H1 (cell line): ENCODE results near the gene PID1. TPM values are rescaled to one million over a fixed set of nuclear protein-coding genes. Genes with fewer than 3 reads are reported as not detected.

ENCODE experiments used
- CTCF ChIA-PET: fragments of 300-600 bp; sonication (Branson Sonifier 250); formaldehyde crosslinking; loops from one replicate; lab custom pipeline; 2021; ENCODE audit not compliant: partially characterized antibody; lab: Charles Lee
- POLR2A ChIA-PET: fragments of 300-600 bp; sonication (Branson Sonifier 250); formaldehyde crosslinking; loops from one replicate; lab custom pipeline; 2021; ENCODE audit warnings: inconsistent platforms; ENCODE audit not compliant: partially characterized antibody; lab: Charles Lee
- DNase-seq, 2 experiments: peaks; one replicate each; pipeline versions ENCODE4 v3.0.0 to v3.0.0-alpha.2; 2010 to 2022; ENCODE audit warnings: low spot score in 2 of 2, low read depth in 1 of 2, mixed read lengths in 1 of 2
- FAIRE-seq: peaks from 2 replicates; lab custom pipeline; 2011; peaks lifted over from hg19 to GRCh38; lab: Jason Lieb, UNC
- H2AFZ ChIP-seq: 2 replicates; pipeline ENCODE4 v1.8.1; 2012; ENCODE audit warnings: low read length, inconsistent platforms
- H2AK5ac ChIP-seq: 2 replicates; pipeline ENCODE4 v1.6.1; 2013; ENCODE audit warnings: low read depth, low read length
- H2BK120ac ChIP-seq: replicated peaks from 2 replicates; pipeline ENCODE3; 2013; ENCODE audit warnings: low read depth, low read length, inconsistent platforms
- H2BK12ac ChIP-seq: 2 replicates; pipeline ENCODE4 v1.6.1; 2013; ENCODE audit warnings: low read depth, low read length
- H2BK15ac ChIP-seq: 2 replicates; pipeline ENCODE4 v1.6.1; 2013; ENCODE audit warnings: low read length
- H2BK20ac ChIP-seq: 2 replicates; pipeline ENCODE4 v1.6.1; 2013; ENCODE audit warnings: low read length
- H2BK5ac ChIP-seq: 2 replicates; pipeline ENCODE4 v1.6.1; 2013; ENCODE audit warnings: low read depth, low read length
- H3K14ac ChIP-seq: 2 replicates; pipeline ENCODE4 v1.6.1; 2013; ENCODE audit warnings: inconsistent platforms; ENCODE audit not compliant: insufficient read length
- H3K18ac ChIP-seq: 2 replicates; pipeline ENCODE4 v1.6.1; 2013; ENCODE audit warnings: low read length; ENCODE audit errors: extremely low read depth
- H3K23ac ChIP-seq: 2 replicates; pipeline ENCODE4 v1.6.1; 2013; ENCODE audit warnings: inconsistent platforms; ENCODE audit not compliant: insufficient read length
- H3K23me2 ChIP-seq: 2 replicates; pipeline ENCODE4 v1.6.1; 2013; ENCODE audit warnings: low read depth, low read length
- H3K27ac ChIP-seq: 2 replicates; pipeline ENCODE4 v1.6.1; 2011; ENCODE audit warnings: low read depth, low read length, inconsistent platforms
- H3K27me3 ChIP-seq, 4 experiments: replicated peaks in 1 of 4; 1 replicate in 1 of 4; 2 replicates in 3 of 4; pipeline versions ENCODE4 v1.6.1 to v1.8.1; 2011 to 2013; ENCODE audit warnings: low read length in 3 of 4, mild to moderate bottlenecking in 3 of 4, inconsistent platforms in 2 of 4, mixed read lengths in 2 of 4, moderate library complexity in 1 of 4; ENCODE audit not compliant: control insufficient read depth in 3 of 4, insufficient read depth in 3 of 4; ENCODE audit errors: extremely low read depth in 1 of 4
- H3K36me3 ChIP-seq, 4 experiments: 2 replicates each; pipeline versions ENCODE4 v1.6.1 to v1.8.1; 2011 to 2013; ENCODE audit warnings: mild to moderate bottlenecking in 4 of 4, low read length in 3 of 4, moderate library complexity in 2 of 4, control low read depth in 1 of 4, inconsistent platforms in 1 of 4; ENCODE audit not compliant: insufficient read depth in 4 of 4, control insufficient read depth in 2 of 4
- H3K4ac ChIP-seq: replicated peaks from 2 replicates; pipeline ENCODE3; 2013; ENCODE audit warnings: low read length, low read depth, mixed read lengths, inconsistent platforms; ENCODE audit not compliant: insufficient read length
- H3K4me1 ChIP-seq, 4 experiments: replicated peaks in 1 of 4; 1 replicate in 1 of 4; 2 replicates in 3 of 4; pipeline versions ENCODE4 v1.6.1 to v1.8.1; 2011 to 2013; ENCODE audit warnings: low read length in 3 of 4, inconsistent platforms in 2 of 4, mixed read lengths in 1 of 4; ENCODE audit not compliant: insufficient read depth in 4 of 4, control insufficient read depth in 3 of 4
- H3K4me2 ChIP-seq, 2 experiments: 2 replicates each; pipeline versions ENCODE4 v1.6.1 to v1.8.1; 2011 to 2013; ENCODE audit warnings: low read depth in 2 of 2, low read length in 2 of 2, control low read depth in 1 of 2, inconsistent platforms in 1 of 2, mild to moderate bottlenecking in 1 of 2; ENCODE audit not compliant: insufficient read depth in 1 of 2
- H3K4me3 ChIP-seq, 4 experiments: fragments of 200-600, 300-600 bp in 1 of 4; sonication (generic), shearing (Covaris generic), sonication (Bioruptor Twin) in 1 of 4; 2 replicates each; pipeline versions ENCODE4 v1.5.1 to v1.8.1; 2011 to 2016; ENCODE audit warnings: low read length in 4 of 4, low read depth in 3 of 4, control low read depth in 2 of 4, inconsistent platforms in 2 of 4, mild to moderate bottlenecking in 2 of 4, mixed read lengths in 1 of 4, moderate library complexity in 1 of 4; ENCODE audit not compliant: insufficient read depth in 2 of 4; ENCODE audit errors: extremely low read depth in 1 of 4
- H3K56ac ChIP-seq: replicated peaks from 2 replicates; pipeline ENCODE3; 2013; ENCODE audit warnings: low read depth, mild to moderate bottlenecking, mixed read lengths, low read length, inconsistent platforms; ENCODE audit not compliant: insufficient read length
- H3K79me1 ChIP-seq: 2 replicates; pipeline ENCODE4 v1.6.1; 2013; ENCODE audit warnings: low read depth, low read length, control low read depth
- H3K79me2 ChIP-seq, 2 experiments: 2 replicates each; pipeline versions ENCODE4 v1.6.1 to v1.8.1; 2012 to 2013; ENCODE audit warnings: low read length in 2 of 2, mild to moderate bottlenecking in 2 of 2, inconsistent platforms in 1 of 2; ENCODE audit not compliant: insufficient read depth in 2 of 2, control insufficient read depth in 1 of 2
- H3K9ac ChIP-seq, 4 experiments: replicated peaks in 1 of 4; 1 replicate in 1 of 4; 2 replicates in 3 of 4; pipeline versions ENCODE4 v1.6.1 to v1.8.1; 2011 to 2013; ENCODE audit warnings: low read depth in 3 of 4, low read length in 3 of 4, control low read depth in 2 of 4, mild to moderate bottlenecking in 2 of 4, moderate library complexity in 2 of 4, inconsistent platforms in 1 of 4; ENCODE audit errors: extremely low read depth in 1 of 4
- H3K9me3 ChIP-seq, 2 experiments: 2 replicates each; pipeline versions ENCODE4 v1.6.1 to v1.8.1; 2012 to 2013; ENCODE audit warnings: mild to moderate bottlenecking in 2 of 2, moderate library complexity in 2 of 2, control low read depth in 1 of 2, inconsistent platforms in 1 of 2, low read depth in 1 of 2, low read length in 1 of 2, mixed read lengths in 1 of 2; ENCODE audit not compliant: insufficient read depth in 2 of 2
- H4K20me1 ChIP-seq, 2 experiments: replicated peaks in 1 of 2; 2 replicates each; pipeline versions ENCODE3 to v1.8.1; 2011 to 2013; ENCODE audit warnings: inconsistent platforms in 2 of 2, low read length in 2 of 2, mild to moderate bottlenecking in 1 of 2; ENCODE audit not compliant: insufficient read depth in 2 of 2, control insufficient read depth in 1 of 2
- H4K5ac ChIP-seq: 2 replicates; pipeline ENCODE4 v1.6.1; 2013; ENCODE audit warnings: low read length, low read depth, mixed read lengths, inconsistent platforms; ENCODE audit not compliant: insufficient read length
- H4K8ac ChIP-seq: 2 replicates; pipeline ENCODE4 v1.8.0; 2013; ENCODE audit warnings: mild to moderate bottlenecking, moderate library complexity, low read length, inconsistent platforms; ENCODE audit not compliant: insufficient read depth; ENCODE audit errors: extremely low read depth
- H4K91ac ChIP-seq: replicated peaks from 2 replicates; pipeline ENCODE3; 2013; ENCODE audit warnings: low read length, mixed read lengths, inconsistent platforms; ENCODE audit not compliant: insufficient read length
- ASH2L ChIP-seq: fragments of 200-600, 300-600 bp; sonication (generic); IDR thresholded peaks from one replicate; pipeline ENCODE4 v1.7.1; 2017; ENCODE audit warnings: low read length
- GTF2F1 ChIP-seq: IDR thresholded peaks from 2 replicates; pipeline ENCODE4 v1.6.1; 2012; ENCODE audit warnings: low read depth, low read length, improper control_type of control experiment, borderline replicate concordance
- RAD21 ChIP-seq, 2 experiments: IDR thresholded peaks in 1 of 2; conservative IDR thresholded peaks in 1 of 2; 2 replicates each; pipeline ENCODE4 v1.6.1; 2011; ENCODE audit warnings: low read depth in 2 of 2, low read length in 2 of 2, improper control_type of control experiment in 1 of 2, inconsistent platforms in 1 of 2, mild to moderate bottlenecking in 1 of 2, moderate library complexity in 1 of 2
- SUZ12 ChIP-seq: fragments of 200-600 bp; sonication (generic); IDR thresholded peaks from 2 replicates; pipeline ENCODE4 v1.6.1; 2012; ENCODE audit warnings: mild to moderate bottlenecking, inconsistent platforms, low read length, moderate library complexity, mixed read lengths
- TCF12 ChIP-seq: IDR thresholded peaks from 2 replicates; pipeline ENCODE4 v1.6.1; 2011; ENCODE audit warnings: low read depth, mild to moderate bottlenecking, low read length
- WGBS, 2 experiments: shearing (Covaris generic) in 1 of 2; methylation state at CpG; one replicate each; pipeline versions ENCODE4 v1.1.6 to v1.1.7; 2013 to 2015; ENCODE audit warnings: low lambda C conversion rate in 2 of 2, mixed read lengths in 2 of 2, inconsistent platforms in 1 of 2, low coverage in 1 of 2, missing lambda C conversion rate in 1 of 2; ENCODE audit not compliant: insufficient replicate concordance in 2 of 2, insufficient coverage in 1 of 2, insufficient read length in 1 of 2; ENCODE audit errors: extremely low coverage in 1 of 2, missing lambda C conversion rate in 1 of 2; 5-methylcytosine and 5-hydroxymethylcytosine counted together
- polyA plus RNA-seq, 7 experiments: library from polyadenylated mRNA; depleted of rRNA in 3 of 7; stranded (reverse) in 5 of 7; unstranded in 2 of 7; fragments of >200 nt in 5 of 7; fragments of 200-250 nt in 2 of 7; gene quantifications; 1 replicate in 5 of 7; 2 replicates in 1 of 7; 4 replicates in 1 of 7; pipeline versions ENCODE4 v1.2.1 to v1.2.3, GENCODE V29; 2011 to 2013; ENCODE audit warnings: missing spikeins in 2 of 7, mixed read lengths in 2 of 7
- total RNA-seq: library from RNA; stranded (reverse); fragmentation: NEBNext Ultra II Directional; extraction: Animal tissue kit (Norgen Biotek cat#: 25700); gene quantifications from 2 replicates; pipeline ENCODE4 v1.2.1, GENCODE V29; 2021

PID1 gene
- total and polyA plus RNA-seq, 2 of the 8 experiments (the other 6 are each of a cell fraction or from before 2014, with no cell fraction given): 1.5 to 3.3 TPM

DNA sequence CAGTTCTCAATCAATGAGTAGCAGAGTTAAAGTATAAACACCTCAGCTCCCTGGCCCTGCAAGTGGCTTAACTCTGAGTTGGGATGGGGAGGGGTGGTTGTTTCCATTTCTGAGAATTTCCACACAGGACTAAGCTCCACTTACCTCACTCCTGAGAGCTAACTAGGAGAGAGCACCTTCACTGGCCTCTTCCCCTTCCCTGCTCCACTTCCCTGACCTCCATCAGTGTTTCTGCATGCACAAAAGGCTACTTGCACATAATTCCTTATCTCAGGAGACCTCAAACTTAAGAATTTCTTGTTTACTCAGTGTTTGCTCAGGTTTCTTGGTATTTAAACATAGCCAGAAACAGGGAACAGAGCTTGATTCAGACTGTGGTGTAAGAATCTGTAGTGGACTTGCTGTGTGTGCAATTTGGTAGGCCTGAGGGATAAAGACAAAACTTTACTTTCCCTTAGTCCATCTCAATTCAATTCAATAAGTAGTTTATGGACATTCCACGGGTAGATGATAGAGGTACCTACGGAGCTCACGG, 97.2 kb downstream of the PID1 start:
- H3K9ac ChIP-seq: no peak overlapping the region
- no peak overlapping the region for H3K27ac ChIP-seq
- H3K14ac ChIP-seq: no peak overlapping the region
- no peak overlapping the region for H2BK120ac ChIP-seq
- H2BK20ac ChIP-seq: no peak overlapping the region
- no peak overlapping the region for H4K5ac ChIP-seq
- H3K79me2 ChIP-seq: no peaks in the 10 kb centered on the region
- no peak overlapping the region for H2BK15ac ChIP-seq
- no peak for FAIRE-seq
- no peaks in the 10 kb centered on the region for H3K23me2 ChIP-seq
- H4K20me1 ChIP-seq: no peaks in the 10 kb centered on the region
- H4K8ac ChIP-seq: no peak overlapping the region
- H3K18ac ChIP-seq: no peak overlapping the region
- no peak overlapping the region for H3K4me3 ChIP-seq
- DNase-seq: no peak
- H3K36me3 ChIP-seq: no peaks in the 10 kb centered on the region
- H3K4me1 ChIP-seq: no peaks in the 10 kb centered on the region
- H2AK5ac ChIP-seq: no peak overlapping the region
- no peaks in the 10 kb centered on the region for H3K27me3 ChIP-seq
- H3K4me2 ChIP-seq: no peak overlapping the region
- TF ChIP-seq SUZ12: no peak
- no peak for TF ChIP-seq GTF2F1
- TF ChIP-seq TCF12: no peak
- TF ChIP-seq RAD21 (IDR thresholded peaks at IDR 0.05 in 1 of 2, conservative IDR thresholded peaks at IDR 0.05 in 1 of 2; ENCODE audit: low read depth in 2 of 2, low read length in 2 of 2): no peak
- no peak for TF ChIP-seq ASH2L
- CTCF ChIA-PET: interaction anchor here (0.8 to 2.2 kb wide), 3 partner anchors 17 to 607 kb away, joined by 3 to 5 read pairs (median 3); no protein-coding TSS in a partner anchor
- H2BK5ac ChIP-seq: no peak overlapping the region
- H4K91ac ChIP-seq: no peak overlapping the region
- no peak overlapping the region for H3K4ac ChIP-seq
- POLR2A ChIA-PET: no interaction called here
- H3K9me3 ChIP-seq: no peaks in the 10 kb centered on the region
- no peak overlapping the region for H3K56ac ChIP-seq
- H3K23ac ChIP-seq: no peak overlapping the region
- no peaks in the 10 kb centered on the region for H3K79me1 ChIP-seq
- no peak overlapping the region for H2AFZ ChIP-seq
- WGBS, 2 experiments: 63% methylated on average over 3 of the region's 3 CpGs; no CpG with 5 or more reads in 1 of the 2 experiments
- H2BK12ac ChIP-seq: no peak overlapping the region
